Ishikawa (cell line): ENCODE measurements around the gene P4HTM.

Experiments used
- CEBPB ChIP-seq: IDR thresholded peaks from 2 replicates; pipeline ENCODE4 v1.6.1; 2012
- CREB1 ChIP-seq: IDR thresholded peaks from 2 replicates; pipeline ENCODE4 v1.6.1; 2012; ENCODE audit warnings: low read depth
- EP300 ChIP-seq: IDR thresholded peaks from 2 replicates; pipeline ENCODE4 v1.6.1; 2012; ENCODE audit warnings: borderline replicate concordance
- FOXM1 ChIP-seq: IDR thresholded peaks from 2 replicates; pipeline ENCODE4 v1.6.1; 2012; ENCODE audit warnings: low read depth, borderline replicate concordance
- NFIC ChIP-seq: IDR thresholded peaks from 2 replicates; pipeline ENCODE4 v1.6.1; 2012
- RAD21 ChIP-seq: IDR thresholded peaks from 2 replicates; pipeline ENCODE4 v1.6.1; 2012; ENCODE audit warnings: low read depth
- REST ChIP-seq: IDR thresholded peaks from 2 replicates; pipeline ENCODE4 v1.6.1; 2012; ENCODE audit warnings: low read depth, mild to moderate bottlenecking
- TAF1 ChIP-seq: IDR thresholded peaks from 2 replicates; pipeline ENCODE4 v1.6.1; 2012; ENCODE audit warnings: low read depth, mild to moderate bottlenecking
- USF1 ChIP-seq: IDR thresholded peaks from 2 replicates; pipeline ENCODE4 v1.6.1; 2012
- YY1 ChIP-seq: IDR thresholded peaks from 2 replicates; pipeline ENCODE4 v1.6.1; 2012; ENCODE audit warnings: low read depth
- ZBTB7A ChIP-seq: IDR thresholded peaks from 2 replicates; pipeline ENCODE4 v1.6.1; 2012; ENCODE audit warnings: low read depth
- TF ChIP-seq, protein P1 (sequence below): IDR thresholded peaks from 2 replicates; pipeline ENCODE4 v1.6.1; 2012

DNA sequence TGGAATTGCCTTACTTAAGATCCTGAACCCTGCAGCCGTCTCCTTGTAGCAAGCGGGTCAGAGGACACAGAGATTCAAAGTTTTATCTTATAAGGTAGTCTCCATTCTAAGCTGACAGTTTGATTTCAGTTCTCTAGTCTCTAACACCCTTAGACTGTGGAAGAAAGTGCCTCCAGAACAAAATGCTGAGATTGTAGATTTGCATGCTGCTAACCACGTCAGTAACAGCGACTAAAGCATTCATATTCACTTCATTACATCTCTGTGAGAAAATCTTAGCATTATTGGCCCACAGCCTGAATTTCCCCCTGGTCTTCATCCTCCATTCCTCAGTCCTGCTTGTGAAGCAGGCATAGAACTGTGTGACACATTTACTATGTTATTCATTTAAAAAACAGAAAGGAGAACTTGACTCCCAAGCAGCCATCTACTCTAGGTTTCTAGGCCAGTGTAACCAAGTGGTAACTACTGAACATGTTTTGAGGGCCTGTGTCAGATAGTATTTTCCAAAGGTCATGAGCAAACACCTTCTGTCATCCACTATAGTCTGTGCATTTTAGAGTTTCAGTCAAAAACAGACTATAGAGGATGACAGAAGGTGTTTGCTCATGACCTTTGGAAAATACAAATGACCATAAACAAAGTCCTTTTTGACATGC, 44.0 kb upstream of the P4HTM start:
- no peak for TF ChIP-seq CEBPB
- TF ChIP-seq FOXM1, result no peak
- no peak for TF ChIP-seq CREB1
- TF ChIP-seq RAD21, result no peak
- TF ChIP-seq USF1, result no peak
- no peak for TF ChIP-seq TAF1
- no peak for TF ChIP-seq EP300
- no peak for TF ChIP-seq ZBTB7A
- TF ChIP-seq, protein P1, sequence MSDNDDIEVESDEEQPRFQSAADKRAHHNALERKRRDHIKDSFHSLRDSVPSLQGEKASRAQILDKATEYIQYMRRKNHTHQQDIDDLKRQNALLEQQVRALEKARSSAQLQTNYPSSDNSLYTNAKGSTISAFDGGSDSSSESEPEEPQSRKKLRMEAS, result no peak
- TF ChIP-seq YY1, result no peak
- no peak for TF ChIP-seq REST
- no peak for TF ChIP-seq NFIC
